Panc1 (cell line): ENCODE results near the gene SELE. TPM values are rescaled to one million over a fixed set of nuclear protein-coding genes. Genes with fewer than 3 reads are reported as not detected.

ENCODE experiments used
- ATAC-seq: fragments of 200-7000 bp; cut with Tn5 transposase; 2 replicates; pipeline ENCODE4 v1.9.1; 2020; ENCODE audit warnings: mild to moderate bottlenecking, moderate library complexity
- BruUV-seq: library from RNA; stranded (reverse); fragments of 400-500 nt; replicated peaks from 2 replicates; lab custom pipeline; 2021; lab: Mats Ljungman, UMichigan
- CTCF ChIA-PET: fragments of 300-600 bp; sonication (Branson Sonifier 250); formaldehyde crosslinking; loops from one replicate; lab custom pipeline; 2022; ENCODE audit warnings: antibody characterized with exemption; lab: Charles Lee
- POLR2A ChIA-PET: fragments of 300-600 bp; sonication (Branson Sonifier 250); formaldehyde crosslinking; loops from one replicate; lab custom pipeline; 2022; ENCODE audit warnings: antibody characterized with exemption; lab: Charles Lee
- DNase-seq: peaks from one replicate; pipeline ENCODE4 v3.0.0-alpha.2; 2010; ENCODE audit warnings: low read depth, low spot score
- H3K27ac ChIP-seq: 2 replicates; pipeline ENCODE4 v1.5.1; 2011; ENCODE audit warnings: mild to moderate bottlenecking, low read length, inconsistent platforms
- H3K27me3 ChIP-seq: fragments of 200-500 bp; sonication (Bioruptor generic); 2 replicates; pipeline ENCODE4 v1.6.0; 2014; ENCODE audit warnings: low read length, inconsistent platforms; ENCODE audit not compliant: control insufficient read depth, insufficient read depth
- H3K36me3 ChIP-seq: fragments of 200-500 bp; sonication (Bioruptor generic); 2 replicates; pipeline ENCODE4 v1.5.1; 2014; ENCODE audit warnings: inconsistent platforms, mild to moderate bottlenecking, low read length, moderate library complexity; ENCODE audit not compliant: control insufficient read depth, insufficient read depth
- H3K4me1 ChIP-seq: 2 replicates; pipeline ENCODE4 v1.5.1; 2011; ENCODE audit warnings: inconsistent platforms, mild to moderate bottlenecking, low read length, moderate library complexity; ENCODE audit not compliant: control insufficient read depth, insufficient read depth
- H3K4me3 ChIP-seq, 2 experiments: 2 replicates each; pipeline ENCODE4 v1.5.1; 2011 to 2012; ENCODE audit warnings: low read depth in 2 of 2, low read length in 2 of 2, mild to moderate bottlenecking in 2 of 2, inconsistent platforms in 1 of 2, moderate library complexity in 1 of 2
- H3K9me3 ChIP-seq: fragments of 200-500 bp; sonication (Bioruptor generic); 2 replicates; pipeline ENCODE4 v1.5.1; 2014; ENCODE audit warnings: low read depth, mild to moderate bottlenecking, inconsistent platforms, low read length, moderate library complexity; ENCODE audit not compliant: control insufficient read depth, insufficient read depth
- POLR2AphosphoS5 ChIP-seq: IDR thresholded peaks from 2 replicates; pipeline ENCODE4 v1.6.1; 2012; ENCODE audit warnings: mild to moderate bottlenecking, low read depth, low read length, moderate library complexity
- SIN3A ChIP-seq: IDR thresholded peaks from 2 replicates; pipeline ENCODE4 v1.6.1; 2012; ENCODE audit warnings: low read depth, mild to moderate bottlenecking, low read length, moderate library complexity, borderline replicate concordance; ENCODE audit not compliant: insufficient read depth
- TCF7L2 ChIP-seq: IDR thresholded peaks from 2 replicates; pipeline ENCODE4 v1.6.1; 2011; ENCODE audit warnings: mild to moderate bottlenecking, low read depth, low read length, inconsistent platforms
- in situ Hi-C: cut with HindIII; loops from 2 replicates; pipeline ENCODE4 v1.10.0; 2016; ENCODE audit warnings: low sequenced_read_pairs, low pct_unique_long_range_greater_than_20kb
- intact Hi-C: fragments of 100-400 bp; cut with micrococcal nuclease; formaldehyde crosslinking; loops from one replicate; pipeline ENCODE4 v1.10.0; 2022; ENCODE audit not compliant: unreplicated experiment
- total RNA-seq: library from RNA; stranded (reverse); gene quantifications from one replicate; pipeline ENCODE4 v1.2.1, GENCODE V29; 2021; ENCODE audit not compliant: unreplicated experiment
- TF ChIP-seq, protein P1 (sequence below), 2 experiments: IDR thresholded peaks; 2 replicates each; pipeline ENCODE4 v1.6.1; 2011 to 2012; ENCODE audit warnings: low read depth in 2 of 2, control low read depth in 1 of 2, low read length in 1 of 2, mild to moderate bottlenecking in 1 of 2, moderate library complexity in 1 of 2; ENCODE audit not compliant: insufficient read depth in 1 of 2
- TF ChIP-seq, protein P2 (sequence below): fragments of 450-650 bp; IDR thresholded peaks from 2 replicates; pipeline ENCODE4 v1.5.1; 2017; ENCODE audit warnings: mild to moderate bottlenecking

Gene SELE
- total RNA-seq, 1 experiment from 2014 or later: not detected

DNA sequence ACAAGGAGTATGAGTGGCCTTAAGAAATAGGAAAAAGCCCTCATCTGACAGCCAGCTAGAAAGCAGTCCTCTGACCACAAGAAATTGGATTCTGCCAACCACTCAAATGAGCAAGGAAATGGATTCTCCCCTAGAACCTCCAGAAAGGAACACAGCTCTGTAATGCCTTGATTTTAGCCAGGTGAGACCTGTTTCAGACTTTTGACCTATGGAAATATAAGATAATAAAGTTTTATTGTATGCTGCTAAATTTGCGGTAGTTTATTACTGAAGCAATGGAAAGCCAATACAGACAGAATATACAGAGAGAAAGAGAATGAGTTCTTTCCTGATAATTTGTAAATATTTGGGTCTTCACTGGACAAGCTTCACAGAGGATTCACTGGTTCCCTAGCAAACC, 28.8 kb upstream of the SELE start:
- no peak overlapping the region for H3K4me3 ChIP-seq
- in situ Hi-C loops (no loop called here), intact Hi-C loops (no loop called here)
- ChIA-PET CTCF (no interaction called here), POLR2A (no interaction called here)
- no peaks in the 10 kb centered on the region for H3K27me3 ChIP-seq
- no peak for ATAC-seq
- BruUV-seq: no TSS peak
- DNase-seq: no peak
- no peaks in the 10 kb centered on the region for H3K36me3 ChIP-seq
- no peak overlapping the region for H3K27ac ChIP-seq
- no peaks in the 10 kb centered on the region for H3K9me3 ChIP-seq
- no peaks in the 10 kb centered on the region for H3K4me1 ChIP-seq
- TF ChIP-seq, protein P1, sequence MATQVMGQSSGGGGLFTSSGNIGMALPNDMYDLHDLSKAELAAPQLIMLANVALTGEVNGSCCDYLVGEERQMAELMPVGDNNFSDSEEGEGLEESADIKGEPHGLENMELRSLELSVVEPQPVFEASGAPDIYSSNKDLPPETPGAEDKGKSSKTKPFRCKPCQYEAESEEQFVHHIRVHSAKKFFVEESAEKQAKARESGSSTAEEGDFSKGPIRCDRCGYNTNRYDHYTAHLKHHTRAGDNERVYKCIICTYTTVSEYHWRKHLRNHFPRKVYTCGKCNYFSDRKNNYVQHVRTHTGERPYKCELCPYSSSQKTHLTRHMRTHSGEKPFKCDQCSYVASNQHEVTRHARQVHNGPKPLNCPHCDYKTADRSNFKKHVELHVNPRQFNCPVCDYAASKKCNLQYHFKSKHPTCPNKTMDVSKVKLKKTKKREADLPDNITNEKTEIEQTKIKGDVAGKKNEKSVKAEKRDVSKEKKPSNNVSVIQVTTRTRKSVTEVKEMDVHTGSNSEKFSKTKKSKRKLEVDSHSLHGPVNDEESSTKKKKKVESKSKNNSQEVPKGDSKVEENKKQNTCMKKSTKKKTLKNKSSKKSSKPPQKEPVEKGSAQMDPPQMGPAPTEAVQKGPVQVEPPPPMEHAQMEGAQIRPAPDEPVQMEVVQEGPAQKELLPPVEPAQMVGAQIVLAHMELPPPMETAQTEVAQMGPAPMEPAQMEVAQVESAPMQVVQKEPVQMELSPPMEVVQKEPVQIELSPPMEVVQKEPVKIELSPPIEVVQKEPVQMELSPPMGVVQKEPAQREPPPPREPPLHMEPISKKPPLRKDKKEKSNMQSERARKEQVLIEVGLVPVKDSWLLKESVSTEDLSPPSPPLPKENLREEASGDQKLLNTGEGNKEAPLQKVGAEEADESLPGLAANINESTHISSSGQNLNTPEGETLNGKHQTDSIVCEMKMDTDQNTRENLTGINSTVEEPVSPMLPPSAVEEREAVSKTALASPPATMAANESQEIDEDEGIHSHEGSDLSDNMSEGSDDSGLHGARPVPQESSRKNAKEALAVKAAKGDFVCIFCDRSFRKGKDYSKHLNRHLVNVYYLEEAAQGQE (IDR thresholded peaks at IDR 0.05; ENCODE audit: insufficient read depth in 1 of 2, low read depth in 2 of 2, low read length in 1 of 2): no peak
- TF ChIP-seq TCF7L2: no peak
- no peak for TF ChIP-seq POLR2AphosphoS5
- no peak for TF ChIP-seq SIN3A
- TF ChIP-seq, protein P2, sequence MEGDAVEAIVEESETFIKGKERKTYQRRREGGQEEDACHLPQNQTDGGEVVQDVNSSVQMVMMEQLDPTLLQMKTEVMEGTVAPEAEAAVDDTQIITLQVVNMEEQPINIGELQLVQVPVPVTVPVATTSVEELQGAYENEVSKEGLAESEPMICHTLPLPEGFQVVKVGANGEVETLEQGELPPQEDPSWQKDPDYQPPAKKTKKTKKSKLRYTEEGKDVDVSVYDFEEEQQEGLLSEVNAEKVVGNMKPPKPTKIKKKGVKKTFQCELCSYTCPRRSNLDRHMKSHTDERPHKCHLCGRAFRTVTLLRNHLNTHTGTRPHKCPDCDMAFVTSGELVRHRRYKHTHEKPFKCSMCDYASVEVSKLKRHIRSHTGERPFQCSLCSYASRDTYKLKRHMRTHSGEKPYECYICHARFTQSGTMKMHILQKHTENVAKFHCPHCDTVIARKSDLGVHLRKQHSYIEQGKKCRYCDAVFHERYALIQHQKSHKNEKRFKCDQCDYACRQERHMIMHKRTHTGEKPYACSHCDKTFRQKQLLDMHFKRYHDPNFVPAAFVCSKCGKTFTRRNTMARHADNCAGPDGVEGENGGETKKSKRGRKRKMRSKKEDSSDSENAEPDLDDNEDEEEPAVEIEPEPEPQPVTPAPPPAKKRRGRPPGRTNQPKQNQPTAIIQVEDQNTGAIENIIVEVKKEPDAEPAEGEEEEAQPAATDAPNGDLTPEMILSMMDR: no peak

DNA sequence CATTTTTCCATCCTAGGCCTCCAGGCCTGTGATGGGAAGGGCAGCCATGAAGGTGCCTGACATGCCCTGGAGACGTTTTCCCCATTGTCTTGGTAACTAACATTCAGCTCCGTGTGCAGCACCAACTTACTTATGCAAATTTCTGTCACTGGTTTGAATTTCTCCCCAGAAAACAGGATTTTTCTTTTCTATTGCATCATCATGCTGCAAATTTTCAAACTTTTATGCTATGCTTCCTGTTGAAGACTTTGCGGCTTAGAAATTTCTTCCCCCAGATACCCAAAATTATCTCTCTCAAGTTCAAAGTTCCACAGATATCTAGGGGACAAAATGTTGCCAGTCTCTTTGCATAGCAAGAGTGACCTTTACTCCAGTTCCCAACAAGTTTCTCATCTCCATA, 25.2 kb upstream of the SELE start:
- CTCF ChIA-PET: no interaction called here
- Histone ChIP-seq H3K27me3 (peaks cover 6% of the 10 kb centered on the region; the same call in 1 of the 2 replicates), H3K36me3 (no peaks in the 10 kb centered on the region), H3K9me3 (no peaks in the 10 kb centered on the region), H3K4me3 (no peak overlapping the region), H3K27ac (no peak overlapping the region), H3K4me1 (no peaks in the 10 kb centered on the region)
- DNase-seq: no peak
- TF ChIP-seq, protein P2: no peak
- TF ChIP-seq, protein P1 (IDR thresholded peaks at IDR 0.05; ENCODE audit: insufficient read depth in 1 of 2, low read depth in 2 of 2, low read length in 1 of 2): no peak
- no peak for TF ChIP-seq TCF7L2
- no peak for TF ChIP-seq SIN3A
- TF ChIP-seq POLR2AphosphoS5: no peak
- in situ Hi-C loops: no loop called here
- no TSS peak for BruUV-seq
- ATAC-seq: no peak
- POLR2A ChIA-PET: no interaction called here
- intact Hi-C loops: no loop called here
